OCI-LY7 (cell line): ENCODE measurements around the gene ADAM29. TPM values are rescaled to one million over a fixed set of nuclear protein-coding genes. Genes with fewer than 3 reads are reported as not detected.
A peak's percentile ranks its signal among the peaks of the same experiment; 100 is the strongest.

ENCODE experiments used
- BruUV-seq: library from RNA; stranded (reverse); fragments of 400-500 nt; replicated peaks from 2 replicates; lab custom pipeline; 2021; lab: Mats Ljungman, UMichigan
- CTCF ChIA-PET: fragments of 300-600 bp; sonication (Branson Sonifier 250); formaldehyde crosslinking; loops from one replicate; lab custom pipeline; 2022; ENCODE audit warnings: antibody characterized with exemption; ENCODE audit not compliant: unreplicated experiment; lab: Charles Lee
- POLR2A ChIA-PET: fragments of 300-600 bp; sonication (Branson Sonifier 250); formaldehyde crosslinking; loops from one replicate; lab custom pipeline; 2022; ENCODE audit warnings: antibody characterized with exemption; lab: Charles Lee
- DNase-seq: peaks from one replicate; pipeline ENCODE4 v3.0.0-alpha.2; 2015; ENCODE audit warnings: low spot score
- H2AFZ ChIP-seq: fragments of 200-600 bp; sonication (generic), shearing (Covaris generic); 2 replicates; pipeline ENCODE4 v1.6.1; 2014; ENCODE audit warnings: mild to moderate bottlenecking, antibody characterized with exemption, low read length, moderate library complexity
- H3K27ac ChIP-seq: fragments of 200-600 bp; sonication (generic); 2 replicates; pipeline ENCODE4 v1.5.1; 2014; ENCODE audit warnings: mixed run types, low read depth, mild to moderate bottlenecking, moderate library complexity, low read length, inconsistent platforms; ENCODE audit not compliant: poor library complexity, severe bottlenecking
- H3K36me3 ChIP-seq: fragments of 200-600 bp; sonication (generic); 2 replicates; pipeline ENCODE4 v1.6.1; 2014; ENCODE audit warnings: mild to moderate bottlenecking, antibody characterized with exemption, low read length, moderate library complexity, mixed read lengths; ENCODE audit not compliant: insufficient read depth
- H3K4me1 ChIP-seq: fragments of 200-600 bp; sonication (generic); 2 replicates; pipeline ENCODE4 v1.5.1; 2014; ENCODE audit warnings: mild to moderate bottlenecking, low read length; ENCODE audit not compliant: insufficient read depth, poor library complexity, severe bottlenecking
- H3K4me2 ChIP-seq: fragments of 200-600 bp; sonication (generic); 2 replicates; pipeline ENCODE4 v1.6.1; 2014; ENCODE audit warnings: mild to moderate bottlenecking, low read length
- H3K4me3 ChIP-seq: fragments of 200-600 bp; sonication (generic); 2 replicates; pipeline ENCODE4 v1.5.1; 2014; ENCODE audit warnings: mild to moderate bottlenecking, low read depth, low read length; ENCODE audit not compliant: poor library complexity, severe bottlenecking
- H3K79me2 ChIP-seq: fragments of 200-600 bp; sonication (generic); 2 replicates; pipeline ENCODE4 v1.6.1; 2016; ENCODE audit warnings: low read depth, mild to moderate bottlenecking, low read length, moderate library complexity, mixed read lengths; ENCODE audit not compliant: insufficient read depth
- H3K9me2 ChIP-seq: fragments of 200-600 bp; sonication (generic); 2 replicates; pipeline ENCODE4 v1.6.1; 2016; ENCODE audit warnings: mild to moderate bottlenecking, low read length, mixed read lengths; ENCODE audit not compliant: insufficient read depth
- H3K9me3 ChIP-seq: fragments of 200-600 bp; sonication (generic); 2 replicates; pipeline ENCODE4 v1.6.1; 2014; ENCODE audit warnings: mild to moderate bottlenecking, mixed run types, low read length, mixed read lengths
- H4K20me1 ChIP-seq: fragments of 200-600 bp; sonication (generic); 2 replicates; pipeline ENCODE4 v1.6.1; 2014; ENCODE audit warnings: mild to moderate bottlenecking, antibody characterized with exemption, low read length, moderate library complexity, mixed read lengths; ENCODE audit not compliant: insufficient read depth
- CTCF ChIP-seq: fragments of 200-600 bp; sonication (generic); conservative IDR thresholded peaks from 2 replicates; pipeline ENCODE4 v1.5.1; 2014; ENCODE audit warnings: mild to moderate bottlenecking, antibody characterized with exemption, low read length, moderate library complexity, mixed read lengths
- EZH2phosphoT487 ChIP-seq: fragments of 200-600 bp; sonication (generic); IDR thresholded peaks from 2 replicates; pipeline ENCODE4 v1.6.1; 2018; ENCODE audit warnings: low read depth, borderline replicate concordance, mild to moderate bottlenecking, mixed run types, antibody characterized with exemption, low read length, moderate library complexity, mixed read lengths
- intact Hi-C: fragments of 100-400 bp; cut with micrococcal nuclease; formaldehyde crosslinking; loops from one replicate; pipeline ENCODE4 v1.10.0; 2022; ENCODE audit not compliant: unreplicated experiment
- total RNA-seq, 2 experiments: library from RNA; depleted of rRNA in 1 of 2; stranded (reverse); fragments of >200 nt in 1 of 2; shearing (Covaris generic) in 1 of 2; gene quantifications; 2 replicates each; pipeline ENCODE4 v1.2.3, GENCODE V29; 2014 to 2022

Gene ADAM29
- total RNA-seq, 2 experiments from 2014 or later, result 1.0 to 1.2 TPM

- no peaks in the 10 kb centered on the region for H3K79me2 ChIP-seq
- H3K36me3 ChIP-seq, result peaks cover 33% of the 10 kb centered on the region
- TF ChIP-seq CTCF (no peak), EZH2phosphoT487 (no peak)
- H4K20me1 ChIP-seq, result no peaks in the 10 kb centered on the region
- peak overlapping the region; percentile 81 for H3K4me2 ChIP-seq
- H3K9me2 ChIP-seq, result no peaks in the 10 kb centered on the region
- ChIA-PET POLR2A (interaction anchor here (0.6 to 3.2 kb wide), 25 partner anchors 10 to 1165 kb away, joined by 3 to 24 read pairs (median 4); partner anchors contain the start of gene ADAM29), CTCF (no interaction called here)
- H2AFZ ChIP-seq, result peak overlapping the region; percentile 28; the same call in 1 of the 2 replicates
- TSS peak; percentile 86 for BruUV-seq
- H3K4me1 ChIP-seq, result peaks cover 95% of the 10 kb centered on the region
- peak overlapping the region; percentile 53 for H3K4me3 ChIP-seq
- intact Hi-C loops, result loop anchor here (1.0 to 10.0 kb wide), 7 partner anchors 54 to 1386 kb away; partner anchors contain the start of genes GLRA3 and SPCS3
- H3K9me3 ChIP-seq, result peaks cover 33% of the 10 kb centered on the region; the same call in 1 of the 2 replicates
- H3K27ac ChIP-seq, result peak overlapping the region; percentile 100
- DNase-seq, result peak; percentile 89
Observed at GRCh38 chr4:174928575-174929253, 10.6 kb downstream of the ADAM29 start.

GRCh38 chr4:174929346-174929745 is 11.2 kb downstream of the ADAM29 start:
- peak overlapping the region; percentile 28; the same call in 1 of the 2 replicates for H2AFZ ChIP-seq
- intact Hi-C loops, result loop anchor here (2.0 to 10.0 kb wide), 5 partner anchors 101 to 1385 kb away; partner anchors contain the start of genes GLRA3 and SPCS3

More at GRCh38 chr4:174929346-174929745, 11.2 kb downstream of the ADAM29 start:
- Histone ChIP-seq H3K9me3 (peaks cover 31% of the 10 kb centered on the region; the same call in 1 of the 2 replicates), H3K27ac (peak overlapping the region; percentile 100), H3K4me2 (peak overlapping the region; percentile 81), H3K36me3 (peaks cover 32% of the 10 kb centered on the region), H4K20me1 (no peaks in the 10 kb centered on the region), H3K79me2 (no peaks in the 10 kb centered on the region), H3K9me2 (no peaks in the 10 kb centered on the region), H3K4me1 (peaks cover 88% of the 10 kb centered on the region), H3K4me3 (peak overlapping the region; percentile 53)
- no TSS peak for BruUV-seq
- CTCF ChIA-PET, result no interaction called here
- peak; percentile 81 for DNase-seq
- TF ChIP-seq EZH2phosphoT487 (no peak), CTCF (no peak)
- POLR2A ChIA-PET, result interaction anchor here (0.7 to 3.2 kb wide), 20 partner anchors 10 to 919 kb away, joined by 3 to 24 read pairs (median 4); partner anchors contain the start of gene ADAM29
